Measurements from ENCODE around the gene SOX6.
A peak's percentile ranks its signal among the peaks of the same experiment; 100 is the strongest.
"Not testable (repeated sequence)": the region's sequence is repeated elsewhere in the genome, so short reads cannot be mapped to it uniquely, and the experiment has no call there.

The SOX6 gene

GRCh38 chr11:16146980-16147379 lies 209.4 kb downstream of the SOX6 start:
- DNase-seq = not testable (repeated sequence)

DNA sequence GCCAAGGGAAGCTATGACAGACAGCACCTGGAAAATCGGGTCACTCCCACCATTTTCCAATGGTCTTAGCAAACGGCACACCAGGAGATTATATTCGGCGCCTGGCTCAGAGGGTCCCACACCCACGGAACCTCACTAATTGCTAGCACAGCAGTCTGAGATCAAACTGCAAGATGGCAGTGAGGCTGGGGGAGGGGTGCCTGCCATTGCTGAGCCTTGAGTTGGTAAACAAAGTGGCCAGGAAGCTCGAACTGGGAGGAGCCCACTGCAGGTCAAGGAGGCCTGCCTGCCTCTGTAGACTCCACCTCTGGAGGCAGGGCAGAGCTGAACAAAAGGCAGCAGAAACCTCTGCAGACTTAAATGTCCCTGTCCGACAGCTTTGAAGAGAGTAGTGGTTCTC lies 214.7 kb downstream of the SOX6 start:
- not testable (repeated sequence) for DNase-seq

DNA sequence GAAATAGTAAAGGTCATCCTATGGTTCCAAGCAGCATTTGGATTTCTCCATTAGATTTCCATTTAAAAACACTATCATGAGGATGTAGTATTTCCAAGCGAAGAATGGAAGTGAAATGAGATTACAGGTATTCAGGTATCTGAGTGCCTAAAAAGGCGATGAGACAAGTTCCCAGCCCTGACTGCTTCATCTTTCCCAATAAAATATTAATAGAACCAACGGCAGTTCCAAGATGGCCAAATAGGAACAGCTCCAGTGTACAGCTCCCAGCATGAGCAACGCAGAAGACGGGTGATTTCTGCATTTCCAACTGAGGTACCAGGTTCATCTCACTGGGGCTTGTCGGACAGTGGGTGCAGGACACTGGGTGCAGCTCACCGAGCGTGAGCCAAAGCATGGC lies 215.2 kb downstream of the SOX6 start:
- not testable (repeated sequence) for DNase-seq

GRCh38 chr11:16136792-16137390 lies 219.5 kb downstream of the SOX6 start:
- no peak for DNase-seq

GRCh38 chr11:16133867-16134266 lies 222.5 kb downstream of the SOX6 start:
- no peak for DNase-seq

DNA sequence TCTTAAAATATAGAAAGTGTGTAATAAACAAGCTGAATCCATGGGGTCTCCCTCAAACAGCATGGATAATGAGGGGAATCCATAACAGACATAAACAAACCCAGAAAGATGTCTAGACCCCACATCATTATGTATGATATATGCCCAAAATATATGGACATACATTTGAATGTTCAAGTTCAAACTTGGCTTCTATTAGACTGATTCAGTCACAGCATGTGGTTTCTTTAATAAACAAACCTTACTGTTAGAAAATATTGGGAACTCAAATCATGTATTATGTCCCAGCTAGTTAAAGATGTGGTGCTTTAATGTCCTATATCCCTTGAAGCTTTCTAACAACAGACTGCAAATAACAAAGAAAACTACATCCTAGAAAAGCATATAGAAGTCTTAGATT lies 228.6 kb downstream of the SOX6 start:
- no peak for DNase-seq

DNA sequence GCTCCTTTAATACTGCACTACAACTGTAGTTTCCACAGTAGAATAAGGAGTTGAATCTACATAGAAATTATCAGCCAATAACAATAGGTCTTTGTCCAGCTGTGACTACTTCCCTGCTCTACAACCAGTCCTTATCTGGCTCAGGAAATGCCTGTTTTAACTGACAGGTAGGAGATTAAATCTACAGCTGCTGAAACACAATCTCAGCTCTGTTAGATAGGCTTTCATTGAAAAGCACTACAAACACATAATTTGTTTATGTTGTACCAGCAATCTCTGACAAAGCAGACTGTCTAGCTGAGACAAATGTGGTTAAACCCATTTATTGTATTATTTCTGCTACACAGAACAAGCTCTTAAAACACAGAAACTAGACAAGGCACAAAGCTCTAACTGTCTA lies 230.0 kb downstream of the SOX6 start:
- no peak for DNase-seq

GRCh38 chr11:16125796-16126195 lies 230.6 kb downstream of the SOX6 start:
- DNase-seq = no peak

DNA sequence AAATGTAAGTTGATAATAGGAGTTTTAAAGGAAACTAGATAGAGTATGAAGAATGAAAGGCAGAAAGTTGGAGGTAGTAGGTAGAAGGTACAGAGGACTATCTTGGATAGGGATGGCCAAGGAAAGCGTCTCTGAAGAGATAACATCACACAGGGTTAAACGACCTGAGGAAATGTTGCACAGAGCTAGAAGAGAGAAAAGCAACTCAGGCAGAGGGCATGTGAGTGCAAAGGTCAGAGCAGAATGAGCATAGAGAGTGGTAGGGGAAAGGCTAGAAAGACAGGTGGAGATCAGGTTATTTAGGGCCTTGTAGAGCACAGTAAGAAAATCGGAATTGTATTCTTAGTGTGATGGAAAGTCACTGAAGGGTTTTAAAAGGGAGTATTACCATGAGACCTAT lies 232.0 kb downstream of the SOX6 start:
- no peak for DNase-seq

GRCh38 chr11:16121853-16122252 lies 234.5 kb downstream of the SOX6 start:
- no peak for DNase-seq

DNA sequence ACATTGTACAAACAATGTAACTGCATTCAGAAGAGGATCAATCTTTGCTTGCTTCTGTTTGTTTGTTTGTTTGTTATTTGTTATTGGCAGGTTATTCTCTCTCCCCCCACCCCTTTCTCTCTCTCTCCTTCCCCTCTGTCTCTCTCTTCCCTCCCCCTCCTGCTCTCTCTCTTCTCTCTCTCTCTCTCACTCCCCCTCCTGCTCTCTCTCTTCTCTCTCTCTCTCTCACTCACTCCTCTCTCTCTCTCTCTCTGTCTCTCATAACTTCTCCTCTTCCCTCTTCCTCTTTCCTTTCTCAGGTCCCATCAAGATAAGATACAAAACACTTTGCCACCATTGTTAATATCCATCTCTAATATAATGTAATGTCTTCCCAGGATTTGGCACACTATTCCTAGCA lies 236.3 kb downstream of the SOX6 start:
- no peak for DNase-seq

- DNase-seq = no peak
Measured at GRCh38 chr11:16117989-16118756, 238.2 kb downstream of the SOX6 start.

- DNase-seq = no peak
Measured at GRCh38 chr11:16114978-16115871, 241.1 kb downstream of the SOX6 start.

DNA sequence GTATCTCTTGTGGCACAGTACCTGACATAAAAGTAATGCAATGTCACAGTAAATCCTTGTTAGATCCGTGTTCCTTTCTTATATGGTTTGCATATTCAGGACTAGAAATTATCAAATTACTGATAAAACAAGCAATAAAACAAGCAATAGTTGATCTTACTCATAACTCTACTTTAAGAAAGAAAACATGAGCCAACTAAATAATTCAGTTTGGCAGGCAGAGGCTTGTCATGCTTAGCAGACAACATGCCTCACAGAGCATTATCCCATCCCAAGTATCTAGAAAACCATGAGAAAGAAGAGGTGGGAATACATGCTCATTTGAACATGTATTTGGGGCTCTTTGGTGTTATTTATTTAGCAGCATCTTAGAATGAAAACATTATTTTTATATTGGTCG lies 241.9 kb downstream of the SOX6 start:
- no peak for DNase-seq

DNA sequence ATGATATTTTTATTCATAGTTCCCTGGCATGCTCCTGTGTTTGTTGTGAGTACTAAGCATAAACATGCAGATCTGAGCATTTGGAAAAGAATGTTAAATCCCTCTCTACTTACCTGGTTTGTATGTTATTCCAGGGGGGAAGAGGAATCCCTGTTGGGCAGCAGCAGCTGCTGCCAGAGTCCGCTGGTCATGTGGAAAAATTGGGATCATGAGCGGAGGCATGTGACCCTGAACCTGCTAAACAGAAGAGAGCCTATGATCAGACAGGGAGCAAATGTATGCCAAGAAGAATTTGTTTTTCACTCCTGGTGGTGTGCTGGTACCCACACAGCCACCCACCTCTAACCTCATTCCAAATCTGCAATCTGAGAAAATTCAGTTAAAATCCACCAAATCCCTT lies 244.7 kb downstream of the SOX6 start:
- no peak for DNase-seq

DNA sequence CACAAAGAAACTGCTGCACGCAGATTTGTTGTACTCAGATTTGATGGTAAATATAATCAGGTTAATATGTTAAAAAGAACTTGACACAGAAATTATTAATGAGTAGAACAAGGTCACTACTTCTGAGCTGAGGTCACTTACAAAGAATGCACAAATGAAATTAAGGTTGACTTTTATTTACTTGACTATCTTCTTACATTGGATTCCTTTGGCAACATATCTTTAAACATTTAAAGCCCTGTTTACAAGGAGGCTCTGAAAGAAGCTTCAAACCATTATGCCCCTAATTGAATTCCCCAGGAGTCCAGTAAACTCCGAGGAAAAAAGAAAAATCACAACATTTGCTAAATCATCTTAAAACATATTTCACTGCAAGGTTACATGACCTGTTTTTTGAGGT lies 245.5 kb downstream of the SOX6 start:
- DNase-seq = no peak

DNA sequence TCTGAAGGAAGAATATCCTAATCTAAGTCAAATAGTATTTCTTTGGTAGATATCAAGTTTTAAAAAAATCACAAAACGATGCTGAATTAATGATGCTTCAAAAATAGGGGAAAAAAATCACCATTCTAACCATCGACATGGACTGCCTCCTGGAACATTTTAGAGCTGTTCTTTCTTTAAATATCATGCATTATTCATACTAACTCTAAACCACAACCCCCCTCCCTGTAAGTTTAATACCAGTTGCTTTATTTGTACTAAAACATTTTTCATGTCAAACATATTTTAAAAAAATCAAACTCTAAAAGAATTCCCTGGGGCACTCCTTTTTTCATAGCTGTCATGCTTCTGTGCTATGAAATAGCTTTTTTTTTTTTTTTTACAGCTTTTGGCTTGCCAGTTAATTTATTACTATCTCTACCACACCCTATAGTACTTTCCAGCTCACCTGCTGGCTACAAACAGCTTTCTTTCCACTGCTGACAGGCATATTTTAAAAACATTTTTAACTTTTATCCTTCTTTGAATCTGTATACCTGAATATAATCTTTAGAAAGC lies 256.9 kb downstream of the SOX6 start:
- DNase-seq = peak; percentile 84

DNA sequence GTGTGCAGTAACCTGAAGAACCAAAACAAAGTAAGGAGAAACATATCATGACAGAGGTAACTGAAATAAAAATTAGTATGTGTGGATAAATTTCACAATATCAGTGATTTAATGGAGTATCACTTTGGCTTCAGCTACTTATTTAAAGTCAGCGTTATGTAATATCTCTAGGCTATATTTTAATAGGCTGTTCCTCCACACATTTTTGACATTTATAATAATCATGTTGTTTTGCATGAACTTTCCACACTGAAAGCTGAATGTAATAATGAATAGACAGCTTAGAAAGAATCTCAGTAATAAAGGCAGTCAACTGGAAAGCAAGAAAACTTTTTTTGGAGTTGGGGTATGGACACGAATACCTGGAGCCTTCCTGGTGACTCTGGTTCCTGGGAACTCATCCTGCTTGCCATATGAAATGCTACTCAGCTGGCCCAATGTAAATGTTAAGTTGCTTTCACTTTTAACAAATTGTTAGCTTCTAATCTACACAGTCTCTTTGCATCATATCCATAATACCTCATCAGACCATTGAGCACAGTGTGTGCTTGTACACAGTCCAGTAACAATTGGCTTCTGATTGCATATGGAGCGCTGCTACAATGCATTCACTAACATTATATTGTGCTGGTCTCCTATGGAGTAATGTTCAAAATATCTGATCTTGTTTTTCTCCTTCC lies 257.7 kb downstream of the SOX6 start:
- DNase-seq = no peak

- DNase-seq = no peak
Measured at GRCh38 chr11:16097543-16097942, 258.8 kb downstream of the SOX6 start.

DNA sequence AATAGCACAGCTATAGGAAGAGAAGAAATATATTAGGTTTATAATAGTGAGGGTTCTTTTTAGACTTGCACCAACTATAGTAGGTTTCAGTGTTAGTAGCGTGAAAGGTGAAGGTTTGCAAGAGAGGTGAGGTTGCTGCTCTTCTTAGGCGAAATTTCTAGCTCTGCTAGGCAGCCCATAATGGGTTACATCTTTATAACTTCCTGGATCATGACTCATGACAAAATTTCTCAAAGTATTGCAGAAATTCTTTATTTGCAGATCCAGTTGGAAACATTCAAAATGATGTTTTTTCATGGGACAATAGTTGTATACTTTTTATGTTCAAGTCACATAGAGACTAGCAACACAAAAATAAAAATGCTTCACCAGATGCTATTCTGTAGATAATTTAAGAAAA lies 260.0 kb downstream of the SOX6 start:
- DNase-seq = peak; percentile 52

DNA sequence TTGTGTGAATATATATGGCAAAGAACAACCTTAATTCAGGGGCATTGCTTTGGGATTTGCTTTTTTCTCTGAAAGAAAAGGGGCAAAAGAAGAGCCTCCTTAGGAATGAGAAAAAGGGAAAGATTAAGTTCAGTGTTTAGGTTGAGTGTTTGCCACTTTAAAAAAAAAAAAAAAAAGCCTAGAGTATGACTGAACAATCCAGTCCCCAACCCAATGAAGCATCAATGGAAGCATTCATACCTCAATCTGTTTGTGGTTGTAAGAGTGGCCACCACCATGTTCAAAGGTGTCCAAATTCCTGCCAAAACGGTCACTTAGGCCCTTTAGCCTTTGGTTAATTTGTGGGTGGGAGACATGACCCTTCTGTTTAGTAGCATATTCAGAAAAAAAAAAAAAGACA lies 260.6 kb downstream of the SOX6 start:
- DNase-seq = no peak

GRCh38 chr11:16093889-16094653 lies 262.3 kb downstream of the SOX6 start:
- DNase-seq = no peak
